ENCODE results near the gene MYBBP1A. TPM values are rescaled to one million over a fixed set of nuclear protein-coding genes. Genes with fewer than 3 reads are reported as not detected.
"Not testable (repeated sequence)": the region's sequence is repeated elsewhere in the genome, so short reads cannot be mapped to it uniquely, and the experiment has no call there.

The MYBBP1A gene
- total RNA-seq, 1 donor from 2014 or later, result 18.5 TPM

GRCh38 chr17:4592240-4593005 is 37.2 kb upstream of the MYBBP1A start:
- DNase-seq, result no peak
- intact Hi-C loops (cut with micrococcal nuclease), result no loop called here
- no peak for ATAC-seq

GRCh38 chr17:4591529-4591928 is 36.3 kb upstream of the MYBBP1A start:
- intact Hi-C loops (cut with micrococcal nuclease), result no loop called here
- no peak for DNase-seq
- peak; percentile 2 for ATAC-seq

GRCh38 chr17:4590981-4591453 is 35.8 kb upstream of the MYBBP1A start:
- intact Hi-C loops (cut with micrococcal nuclease), result no loop called here
- no peak for DNase-seq
- ATAC-seq, result no peak

- ATAC-seq; intact Hi-C loops (cut with micrococcal nuclease); DNase-seq: not testable (repeated sequence)
These were observed 34.9 kb upstream of the MYBBP1A start for GRCh38 chr17:4590042-4590441.

- ATAC-seq (no peak), DNase-seq (no peak)
- intact Hi-C loops (cut with micrococcal nuclease), result no loop called here
These were observed 33.9 kb upstream of the MYBBP1A start for GRCh38 chr17:4588898-4589625.

GRCh38 chr17:4588391-4588790 is 33.2 kb upstream of the MYBBP1A start:
- ATAC-seq (peak; percentile 23), DNase-seq (peak; percentile 70)
- intact Hi-C loops (cut with micrococcal nuclease), result no loop called here

GRCh38 chr17:4587803-4588202 is 32.6 kb upstream of the MYBBP1A start:
- intact Hi-C loops (cut with micrococcal nuclease), result no loop called here
- peak; percentile 61 for ATAC-seq
- DNase-seq, result peak; percentile 77

GRCh38 chr17:4587195-4587594 is 32.0 kb upstream of the MYBBP1A start:
- DNase-seq, result no peak
- ATAC-seq, result no peak
- intact Hi-C loops (cut with micrococcal nuclease), result no loop called here

- no peak for DNase-seq
These were observed 30.9 kb upstream of the MYBBP1A start for GRCh38 chr17:4586043-4586442.

GRCh38 chr17:4585638-4585994 is 30.4 kb upstream of the MYBBP1A start:
- ATAC-seq, result no peak
- DNase-seq, result no peak
- intact Hi-C loops (cut with micrococcal nuclease), result no loop called here

More at GRCh38 chr17:4586043-4586442, 30.9 kb upstream of the MYBBP1A start:
- no peak for ATAC-seq
- intact Hi-C loops (cut with micrococcal nuclease), result no loop called here

- ATAC-seq (no peak), DNase-seq (no peak)
- intact Hi-C loops (cut with micrococcal nuclease), result no loop called here
These were observed 29.9 kb upstream of the MYBBP1A start for GRCh38 chr17:4584917-4585637.

- ATAC-seq, result peak; percentile 84
- intact Hi-C loops (cut with micrococcal nuclease), result no loop called here
- peak; percentile 86 for DNase-seq
These were observed 29.1 kb upstream of the MYBBP1A start, which contains the start of gene SMTNL2 for GRCh38 chr17:4584101-4584916. Gene SMTNL2, plus strand, starts transcription at chr17:4584529. Its CDS starts 77 bp downstream, at chr17:4584606.

- peak; percentile 72 for ATAC-seq
These were observed 28.6 kb upstream of the MYBBP1A start for GRCh38 chr17:4583782-4584100.

GRCh38 chr17:4583206-4583605 is 28.0 kb upstream of the MYBBP1A start:
- intact Hi-C loops (cut with micrococcal nuclease), result no loop called here
- DNase-seq, result no peak
- no peak for ATAC-seq

More at GRCh38 chr17:4583782-4584100, 28.6 kb upstream of the MYBBP1A start:
- intact Hi-C loops (cut with micrococcal nuclease), result no loop called here
- DNase-seq, result peak; percentile 61

- ATAC-seq (no peak), DNase-seq (no peak)
- intact Hi-C loops (cut with micrococcal nuclease), result no loop called here
These were observed 27.5 kb upstream of the MYBBP1A start for GRCh38 chr17:4582691-4583090.

- no peak for DNase-seq
- intact Hi-C loops (cut with micrococcal nuclease), result no loop called here
- no peak for ATAC-seq
These were observed 26.9 kb upstream of the MYBBP1A start for GRCh38 chr17:4582101-4582501.

- intact Hi-C loops (cut with micrococcal nuclease), result no loop called here
- no peak for DNase-seq
- ATAC-seq, result no peak
These were observed 25.1 kb upstream of the MYBBP1A start for GRCh38 chr17:4580291-4580690.

GRCh38 chr17:4579678-4580077 is 24.5 kb upstream of the MYBBP1A start:
- intact Hi-C loops (cut with micrococcal nuclease), result no loop called here
- DNase-seq (no peak), ATAC-seq (no peak)

GRCh38 chr17:4578349-4578748 is 23.2 kb upstream of the MYBBP1A start:
- DNase-seq; intact Hi-C loops (cut with micrococcal nuclease); ATAC-seq: not testable (repeated sequence)
